DND-41 (cell line): ENCODE results near the gene GPHN.

Experiments
- EZH2 ChIP-seq: IDR thresholded peaks from 3 replicates; pipeline ENCODE4 v1.6.1; 2012; ENCODE audit warnings: borderline replicate concordance, low read depth, mild to moderate bottlenecking, moderate library complexity, low read length, inconsistent platforms; ENCODE audit not compliant: severe bottlenecking
- TF ChIP-seq, protein P1 (sequence below): IDR thresholded peaks from 2 replicates; pipeline ENCODE4 v1.5.1; 2012; ENCODE audit warnings: borderline replicate concordance, low read length, moderate library complexity, mild to moderate bottlenecking; ENCODE audit not compliant: poor library complexity, severe bottlenecking; ENCODE audit errors: extremely low read depth

DNA sequence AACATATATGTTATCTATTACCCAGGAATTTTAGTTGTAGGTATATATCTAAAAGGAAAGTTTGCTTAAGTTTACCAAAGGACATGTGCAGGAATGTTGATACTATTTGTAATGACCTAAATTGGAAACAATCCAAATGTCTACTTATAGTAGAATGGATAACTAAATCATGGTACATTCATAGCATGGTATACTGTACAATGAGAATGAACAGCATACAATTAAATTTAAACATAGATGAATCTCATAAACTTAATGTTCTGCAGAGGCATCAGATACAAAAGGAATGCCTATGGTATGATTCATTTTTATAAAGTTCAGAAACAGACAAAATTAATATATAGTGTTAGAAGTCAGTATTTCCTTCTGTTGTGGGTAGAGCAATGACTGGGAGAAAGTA, 135.4 kb downstream of the GPHN start:
- TF ChIP-seq, protein P1, sequence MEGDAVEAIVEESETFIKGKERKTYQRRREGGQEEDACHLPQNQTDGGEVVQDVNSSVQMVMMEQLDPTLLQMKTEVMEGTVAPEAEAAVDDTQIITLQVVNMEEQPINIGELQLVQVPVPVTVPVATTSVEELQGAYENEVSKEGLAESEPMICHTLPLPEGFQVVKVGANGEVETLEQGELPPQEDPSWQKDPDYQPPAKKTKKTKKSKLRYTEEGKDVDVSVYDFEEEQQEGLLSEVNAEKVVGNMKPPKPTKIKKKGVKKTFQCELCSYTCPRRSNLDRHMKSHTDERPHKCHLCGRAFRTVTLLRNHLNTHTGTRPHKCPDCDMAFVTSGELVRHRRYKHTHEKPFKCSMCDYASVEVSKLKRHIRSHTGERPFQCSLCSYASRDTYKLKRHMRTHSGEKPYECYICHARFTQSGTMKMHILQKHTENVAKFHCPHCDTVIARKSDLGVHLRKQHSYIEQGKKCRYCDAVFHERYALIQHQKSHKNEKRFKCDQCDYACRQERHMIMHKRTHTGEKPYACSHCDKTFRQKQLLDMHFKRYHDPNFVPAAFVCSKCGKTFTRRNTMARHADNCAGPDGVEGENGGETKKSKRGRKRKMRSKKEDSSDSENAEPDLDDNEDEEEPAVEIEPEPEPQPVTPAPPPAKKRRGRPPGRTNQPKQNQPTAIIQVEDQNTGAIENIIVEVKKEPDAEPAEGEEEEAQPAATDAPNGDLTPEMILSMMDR, result no peak
- no peak for TF ChIP-seq EZH2
